Activated CD8-positive, alpha-beta memory T cell treated with anti-CD3 and anti-CD28 coated beads, Interleukin-2, amount 50 U/mL, for 4 hours (primary cell): Measurements from ENCODE around the gene PURB.
"Not testable (repeated sequence)": the region's sequence is repeated elsewhere in the genome, so short reads cannot be mapped to it uniquely, and the experiment has no call there.

Source experiments
- DNase-seq: peaks from one replicate; pipeline ENCODE4 v3.0.0-alpha.2; 2020

Gene PURB

DNA sequence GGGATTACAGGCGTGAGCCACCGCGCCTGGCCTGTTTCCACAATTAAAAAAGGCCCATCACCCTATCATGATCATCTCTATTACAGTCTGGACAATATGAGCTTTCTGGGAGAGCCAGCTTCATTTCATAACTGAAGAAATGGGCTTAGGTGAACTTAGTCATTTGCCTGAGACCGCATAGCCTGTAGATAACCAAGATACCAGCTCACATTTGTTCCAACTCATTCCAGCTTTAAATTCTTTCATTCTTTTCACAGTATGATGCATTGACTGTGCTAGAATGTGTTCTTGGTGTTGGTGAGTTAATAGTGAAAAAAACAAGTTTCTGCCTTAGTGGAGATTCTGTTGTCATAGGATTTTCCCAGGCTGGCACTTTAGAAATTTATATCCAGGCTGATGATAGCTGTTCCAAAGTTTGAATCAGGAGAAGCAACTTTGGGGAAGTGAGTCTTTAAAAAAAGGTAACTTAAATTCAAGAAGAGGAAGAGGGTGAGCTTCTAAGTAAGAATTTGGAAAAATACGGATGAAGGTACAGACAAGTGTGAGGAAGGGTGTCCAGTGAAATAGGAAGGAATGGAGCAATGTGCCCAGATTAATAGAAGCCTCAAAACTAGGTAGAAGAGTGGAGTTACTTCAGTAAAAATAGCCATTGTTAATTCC is 35.3 kb downstream of the PURB start:
- DNase-seq, result no peak

DNA sequence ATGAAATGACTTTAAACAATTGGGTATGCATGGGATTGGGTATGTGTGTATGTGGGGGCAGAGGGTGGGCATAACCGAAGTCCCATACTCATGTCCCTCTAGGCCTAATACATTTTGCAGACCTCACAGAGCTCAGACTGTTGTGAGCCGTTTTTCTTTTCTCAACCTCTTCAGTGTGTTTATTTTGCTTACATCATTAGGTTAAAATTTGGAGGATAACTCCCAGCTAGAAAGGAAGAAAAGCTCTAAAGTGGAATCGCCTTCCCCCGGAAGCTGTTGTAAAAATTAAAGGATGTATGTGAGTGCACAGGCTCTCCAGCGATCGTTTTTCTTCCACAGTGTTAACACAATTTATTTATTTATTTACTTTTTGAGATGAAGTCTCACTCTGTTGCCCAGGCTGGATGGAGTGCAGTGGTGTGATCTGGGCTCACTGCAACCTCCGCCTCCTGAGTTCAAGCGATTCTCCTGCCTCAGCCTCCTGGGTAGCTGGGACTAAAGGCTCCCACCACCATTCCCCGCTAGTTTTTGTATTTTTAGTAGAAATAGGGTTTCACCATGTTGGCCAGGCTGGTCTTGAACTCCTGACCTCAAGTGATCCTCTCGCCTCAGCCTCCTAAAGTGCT is 36.0 kb downstream of the PURB start:
- DNase-seq, result no peak

DNA sequence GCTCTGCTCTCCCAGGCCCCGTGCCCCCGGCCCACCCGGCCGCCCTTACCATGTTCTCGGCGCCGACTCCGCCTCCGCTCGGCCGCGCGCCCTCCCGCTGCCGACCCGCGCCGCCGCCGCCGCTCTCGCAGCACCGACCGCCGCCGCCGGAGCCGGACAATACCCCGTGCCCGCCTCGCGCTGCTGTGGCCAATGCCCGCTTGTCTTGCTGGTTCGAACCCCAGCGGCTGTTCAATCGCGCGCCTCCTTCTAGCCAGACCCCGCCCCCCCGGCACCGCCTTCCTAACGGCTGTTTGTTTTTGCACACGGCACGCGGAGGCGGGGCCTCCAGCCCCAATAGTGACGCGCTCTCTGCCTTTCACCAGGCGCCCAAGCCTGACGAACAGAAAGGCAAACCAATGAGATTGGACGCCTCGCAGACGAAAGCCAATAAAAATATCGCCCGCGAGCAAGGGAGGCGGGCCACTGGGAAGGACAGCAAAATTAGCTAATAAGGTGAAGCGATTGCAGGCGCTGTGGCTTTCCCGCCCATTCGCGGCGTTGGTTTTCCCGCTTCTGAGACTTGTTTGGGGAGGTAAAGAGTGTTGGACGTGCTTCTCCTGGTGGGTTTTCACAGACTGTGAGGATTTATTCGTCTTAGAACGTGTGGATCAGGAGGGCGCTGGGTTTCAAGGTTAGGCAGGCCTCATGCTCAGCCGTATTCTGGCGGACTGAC is 37.3 kb downstream of the PURB start, which contains the start of gene H2AZ2:
H2AZ2 (minus strand) TSS at position 168 of the 715 bp plus-strand sequence; CDS start at position 52, 116 bp downstream.
- peak; percentile 100 for DNase-seq

DNA sequence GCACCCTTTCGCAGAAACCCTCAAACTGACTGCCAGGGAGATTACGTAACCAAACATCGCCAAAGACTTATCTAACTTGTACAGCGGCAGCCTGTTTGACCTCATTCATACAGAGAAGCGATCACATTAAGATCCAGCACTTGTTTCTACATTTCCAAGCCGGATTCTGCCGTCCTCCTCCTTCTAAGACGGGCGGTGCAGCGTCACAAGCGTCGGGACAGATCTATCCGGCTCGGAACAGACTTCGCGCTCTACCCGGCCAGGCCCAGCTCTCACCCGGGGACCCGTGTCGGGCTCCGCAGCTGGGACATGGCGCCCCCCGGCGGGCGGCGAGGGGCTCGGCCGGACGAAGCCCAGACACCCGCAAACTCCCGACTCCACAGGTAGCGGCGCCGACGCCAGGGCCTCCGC is 37.8 kb downstream of the PURB start:
- DNase-seq, result peak; percentile 82

DNA sequence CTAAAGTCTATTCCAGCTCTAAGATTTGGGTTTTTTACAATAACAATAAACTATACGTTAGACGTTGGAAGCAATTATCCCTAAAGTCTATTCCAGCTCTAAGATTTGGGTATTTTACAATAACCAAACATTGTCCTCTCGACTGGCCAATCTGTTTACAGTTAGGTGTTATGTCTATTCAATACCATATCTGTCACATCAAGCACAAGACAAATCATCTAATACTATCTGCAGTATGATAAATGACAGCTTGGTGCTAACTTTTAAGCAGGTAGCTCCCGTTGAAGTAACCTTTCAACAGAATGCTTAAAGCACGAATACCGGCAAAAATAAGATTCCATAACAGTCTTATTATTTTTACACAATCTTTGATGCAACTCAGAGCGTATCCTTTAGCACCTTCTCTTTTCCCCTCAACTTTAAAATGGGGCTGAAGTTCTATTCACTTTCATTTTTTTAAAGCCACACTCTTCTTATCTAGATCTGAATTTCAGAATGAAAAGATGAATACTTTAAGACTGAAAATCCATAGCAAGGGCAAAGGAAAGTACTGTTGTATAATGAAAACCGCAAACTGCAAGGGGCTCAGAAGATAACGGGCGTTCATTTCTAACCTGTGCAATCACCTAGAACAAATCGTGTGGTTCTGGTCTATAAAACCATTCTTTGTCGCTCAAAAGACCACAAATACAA is 38.4 kb downstream of the PURB start:
- DNase-seq, result no peak

DNA sequence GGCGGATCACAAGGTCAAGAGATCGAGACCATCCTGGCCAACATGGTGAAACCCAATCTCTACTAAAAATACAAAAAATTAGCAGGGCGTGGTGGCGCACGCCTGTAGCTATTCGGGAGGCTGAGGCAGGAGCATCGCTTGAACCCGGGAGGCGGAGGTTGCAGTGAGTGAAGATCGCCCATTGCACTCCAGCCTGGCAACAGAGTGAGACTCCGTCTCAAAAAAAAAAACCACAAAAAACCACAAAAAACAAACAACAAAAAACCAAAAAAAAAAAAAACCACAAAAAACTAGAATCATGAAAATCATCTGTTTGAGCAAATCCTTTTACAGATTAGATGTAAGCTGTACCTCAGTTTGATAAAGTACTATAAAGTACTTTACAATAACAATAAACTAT is 38.9 kb downstream of the PURB start:
- DNase-seq, result not testable (repeated sequence)

DNA sequence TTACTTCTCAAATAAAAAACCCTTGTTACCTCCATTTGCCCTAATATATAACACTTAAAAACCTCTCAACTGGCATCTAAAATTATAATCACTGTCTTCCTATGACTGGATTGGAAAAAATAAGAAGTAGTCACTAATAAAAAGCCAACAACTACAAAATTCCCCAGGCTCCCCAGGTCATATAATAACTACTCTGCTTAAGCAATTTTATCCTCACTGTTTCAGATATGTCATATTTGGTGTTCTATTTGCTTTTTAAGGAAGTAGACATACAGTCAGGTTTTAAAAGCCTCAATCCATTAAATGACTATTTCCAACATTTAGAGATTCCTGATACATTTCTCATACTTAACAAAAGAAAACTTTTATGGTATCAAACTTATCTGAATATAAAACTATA is 39.9 kb downstream of the PURB start:
- no peak for DNase-seq

DNA sequence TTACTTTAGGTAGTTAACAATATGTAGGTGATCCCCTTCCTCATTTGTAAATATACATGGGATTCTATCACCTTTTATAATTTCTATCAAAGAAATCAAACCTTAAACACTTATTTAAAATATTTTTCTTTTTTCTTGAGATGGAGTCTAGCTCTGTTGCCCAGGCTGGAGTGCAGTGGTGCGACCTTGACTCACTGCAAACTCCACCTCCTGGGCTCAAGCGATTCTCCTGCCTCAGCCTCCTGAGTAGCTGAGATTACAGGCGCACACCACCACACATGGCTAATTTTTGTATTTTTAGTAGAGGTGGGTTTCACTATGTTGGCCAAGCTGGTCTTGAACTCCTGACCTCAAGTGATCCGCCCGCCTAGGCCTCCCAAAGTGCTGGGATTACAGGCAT is 41.9 kb downstream of the PURB start:
- DNase-seq, result not testable (repeated sequence)

DNA sequence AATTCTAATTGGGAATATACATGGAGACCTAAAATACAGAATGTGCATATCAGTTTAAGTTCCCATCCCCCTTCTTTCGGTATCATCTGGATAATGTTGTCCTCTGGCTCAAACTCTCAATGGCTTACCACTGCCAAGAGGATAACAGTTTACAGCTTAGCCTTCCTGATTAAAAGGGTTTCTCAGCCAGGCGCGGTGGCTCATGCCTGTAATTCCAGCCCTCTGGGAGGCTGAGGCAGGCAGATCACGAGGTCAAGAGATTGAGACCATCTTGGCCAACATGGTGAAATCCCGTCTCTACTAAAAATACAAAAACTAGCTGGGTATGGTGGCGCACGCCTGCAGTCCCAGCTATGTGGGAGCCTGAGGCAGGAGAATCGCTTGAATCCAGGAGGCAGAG is 42.7 kb downstream of the PURB start:
- not testable (repeated sequence) for DNase-seq

DNA sequence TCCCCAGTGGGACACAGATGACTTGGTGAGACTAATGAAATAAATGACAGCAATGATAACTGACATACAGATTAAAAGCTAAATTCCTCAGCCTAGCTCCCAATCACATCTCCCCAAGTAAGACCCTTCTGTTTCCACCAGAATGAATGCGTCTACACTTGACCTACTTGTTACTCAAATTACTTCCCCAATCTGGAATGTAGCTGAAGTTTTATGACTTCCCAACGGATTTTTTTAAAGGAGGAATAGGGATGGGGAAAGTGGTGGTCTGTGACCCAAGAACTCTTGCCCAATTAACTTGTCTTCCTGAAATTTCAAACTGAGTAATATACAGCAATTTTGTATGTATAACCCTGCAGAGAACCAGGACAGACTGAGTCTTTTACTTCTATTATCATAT is 46.6 kb downstream of the PURB start:
- DNase-seq, result no peak

DNA sequence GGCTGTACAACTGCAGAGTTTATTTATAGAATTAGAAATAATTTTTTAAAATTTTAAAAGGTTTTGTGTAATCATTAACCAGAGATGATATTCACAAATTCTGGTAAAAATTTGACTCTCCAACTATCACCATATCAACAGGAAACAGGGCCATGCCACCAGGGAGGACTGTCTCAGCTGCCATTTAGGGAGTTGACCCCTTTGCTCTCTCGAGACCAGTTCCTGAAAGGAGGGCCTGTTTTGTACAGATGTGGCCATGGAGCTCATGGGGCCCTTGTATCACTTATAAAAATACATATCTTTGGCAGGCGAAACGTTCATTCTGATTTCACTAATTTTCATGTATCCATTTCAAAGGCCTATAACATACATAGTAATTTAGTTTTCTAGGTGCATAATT is 57.8 kb downstream of the PURB start:
- no peak for DNase-seq
